ENCODE measurements around the gene GAB4.

DNA sequence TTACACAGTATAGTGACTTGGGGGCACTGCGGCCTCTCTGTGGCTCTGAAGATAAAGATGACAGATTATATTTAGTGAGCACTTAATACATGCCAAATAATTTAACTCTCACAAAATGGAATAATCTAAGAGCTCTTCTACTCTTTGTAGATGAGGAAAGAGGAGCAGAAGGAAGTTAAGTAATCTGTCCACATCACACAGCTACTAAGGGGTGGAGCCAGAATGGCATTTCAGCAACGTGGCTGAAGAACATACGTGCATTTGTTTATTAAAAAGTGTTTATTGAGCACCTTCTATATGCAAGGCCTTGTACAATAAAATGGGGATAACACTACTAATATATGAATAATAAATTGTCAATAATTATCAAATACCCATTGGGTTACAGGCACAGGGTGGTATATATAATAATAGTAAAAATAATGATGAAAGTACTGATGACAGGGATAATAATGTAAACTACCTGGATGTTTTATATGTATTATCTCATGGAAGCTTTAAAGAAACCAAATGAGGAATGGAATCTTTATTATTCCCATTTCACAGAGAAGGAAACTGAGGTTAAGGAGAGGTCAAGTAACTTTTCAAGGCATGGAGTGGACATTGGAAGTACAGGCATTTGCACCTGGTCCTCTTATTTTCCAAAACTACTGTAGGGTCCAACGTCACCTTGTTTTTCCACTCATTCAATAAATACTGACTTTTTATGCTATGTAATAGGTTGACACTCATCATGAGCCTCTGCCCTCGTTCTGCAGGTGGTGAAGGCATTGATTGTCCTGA is 38.7 kb upstream of the GAB4 start:
- TF ChIP-seq, protein P1, sequence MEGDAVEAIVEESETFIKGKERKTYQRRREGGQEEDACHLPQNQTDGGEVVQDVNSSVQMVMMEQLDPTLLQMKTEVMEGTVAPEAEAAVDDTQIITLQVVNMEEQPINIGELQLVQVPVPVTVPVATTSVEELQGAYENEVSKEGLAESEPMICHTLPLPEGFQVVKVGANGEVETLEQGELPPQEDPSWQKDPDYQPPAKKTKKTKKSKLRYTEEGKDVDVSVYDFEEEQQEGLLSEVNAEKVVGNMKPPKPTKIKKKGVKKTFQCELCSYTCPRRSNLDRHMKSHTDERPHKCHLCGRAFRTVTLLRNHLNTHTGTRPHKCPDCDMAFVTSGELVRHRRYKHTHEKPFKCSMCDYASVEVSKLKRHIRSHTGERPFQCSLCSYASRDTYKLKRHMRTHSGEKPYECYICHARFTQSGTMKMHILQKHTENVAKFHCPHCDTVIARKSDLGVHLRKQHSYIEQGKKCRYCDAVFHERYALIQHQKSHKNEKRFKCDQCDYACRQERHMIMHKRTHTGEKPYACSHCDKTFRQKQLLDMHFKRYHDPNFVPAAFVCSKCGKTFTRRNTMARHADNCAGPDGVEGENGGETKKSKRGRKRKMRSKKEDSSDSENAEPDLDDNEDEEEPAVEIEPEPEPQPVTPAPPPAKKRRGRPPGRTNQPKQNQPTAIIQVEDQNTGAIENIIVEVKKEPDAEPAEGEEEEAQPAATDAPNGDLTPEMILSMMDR (IDR thresholded peaks at IDR 0.05), result no peak
- TF ChIP-seq POLR2A (IDR thresholded peaks at IDR 0.05), result no peak

All from lower leg skin (tissue), 3 donors.